Activated naive CD8-positive, alpha-beta T cell treated with anti-CD3 and anti-CD28 coated beads for 36 hours (primary cell): ENCODE data around the gene SLC24A5. TPM values are rescaled to one million over a fixed set of nuclear protein-coding genes. Genes with fewer than 3 reads are reported as not detected.

Experiments
- DNase-seq: peaks from one replicate; pipeline ENCODE4 v3.0.0; 2021
- H3K27ac Mint-ChIP-seq: one replicate; pipeline ENCODE4 v1.8.0; 2022; ENCODE audit warnings: mild to moderate bottlenecking, moderate library complexity, mixed read lengths
- H3K27me3 Mint-ChIP-seq: one replicate; pipeline ENCODE4 v1.8.0; 2022; ENCODE audit warnings: mild to moderate bottlenecking, mixed read lengths
- H3K36me3 Mint-ChIP-seq: one replicate; pipeline ENCODE4 v1.8.0; 2021; ENCODE audit warnings: mild to moderate bottlenecking, mixed read lengths
- H3K4me1 Mint-ChIP-seq: one replicate; pipeline ENCODE4 v1.8.0; 2021; ENCODE audit warnings: mixed read lengths
- H3K4me3 Mint-ChIP-seq: one replicate; pipeline ENCODE4 v1.8.0; 2022; ENCODE audit warnings: mild to moderate bottlenecking, moderate library complexity, mixed read lengths
- H3K9me3 Mint-ChIP-seq: one replicate; pipeline ENCODE4 v1.8.0; 2022; ENCODE audit warnings: mixed read lengths
- total RNA-seq, 2 experiments: library from RNA; stranded (reverse); gene quantifications; one replicate each; pipeline ENCODE4 v1.2.3, GENCODE V29; 2021

SLC24A5 gene
- total RNA-seq, 2 experiments from 2014 or later, result not detected

DNA sequence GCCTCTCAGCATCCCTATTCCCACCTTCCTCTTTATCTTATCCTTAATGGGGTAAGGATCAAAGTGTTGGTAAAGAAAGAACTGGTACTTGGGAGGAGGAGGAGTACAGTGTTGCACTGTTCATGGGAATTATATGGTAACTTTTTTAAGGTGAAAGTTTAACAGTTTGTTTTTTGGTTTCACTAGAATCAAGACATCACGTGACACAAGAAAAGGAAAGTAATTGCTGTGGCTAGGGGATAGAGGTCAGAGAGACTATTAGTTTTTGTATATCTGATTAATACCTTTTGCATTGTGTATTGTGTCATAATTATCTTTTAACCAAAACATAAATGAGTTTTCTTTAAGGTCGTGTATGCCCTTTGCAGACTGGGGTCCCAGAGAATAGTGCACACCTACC is 23.5 kb upstream of the SLC24A5 start:
- H3K4me3 Mint-ChIP-seq, result no peak overlapping the region
- H3K36me3 Mint-ChIP-seq, result no peaks in the 10 kb centered on the region
- H3K27me3 Mint-ChIP-seq, result peaks cover 18% of the 10 kb centered on the region

GRCh38 chr15:48101376-48101961 is 19.3 kb upstream of the SLC24A5 start:
- no peaks in the 10 kb centered on the region for H3K9me3 Mint-ChIP-seq

More for the DNA sequence above, 23.5 kb upstream of the SLC24A5 start:
- DNase-seq, result no peak
- Mint-ChIP-seq H3K9me3 (no peaks in the 10 kb centered on the region), H3K27ac (no peak overlapping the region), H3K4me1 (no peaks in the 10 kb centered on the region)

GRCh38 chr15:48102167-48102566 is 18.6 kb upstream of the SLC24A5 start:
- Mint-ChIP-seq H3K4me1 (no peaks in the 10 kb centered on the region), H3K27me3 (peaks cover 20% of the 10 kb centered on the region), H3K27ac (no peak overlapping the region), H3K9me3 (no peaks in the 10 kb centered on the region), H3K4me3 (no peak overlapping the region), H3K36me3 (no peaks in the 10 kb centered on the region)
- no peak for DNase-seq

More at GRCh38 chr15:48101376-48101961, 19.3 kb upstream of the SLC24A5 start:
- Mint-ChIP-seq H3K4me3 (no peak overlapping the region), H3K27ac (no peak overlapping the region), H3K36me3 (no peaks in the 10 kb centered on the region), H3K27me3 (peaks cover 15% of the 10 kb centered on the region), H3K4me1 (no peaks in the 10 kb centered on the region)
- DNase-seq, result no peak

- no peak for DNase-seq
- Mint-ChIP-seq H3K9me3 (no peaks in the 10 kb centered on the region), H3K4me3 (no peak overlapping the region), H3K4me1 (no peaks in the 10 kb centered on the region), H3K36me3 (no peaks in the 10 kb centered on the region), H3K27me3 (peaks cover 21% of the 10 kb centered on the region), H3K27ac (no peak overlapping the region)
These were observed 17.1 kb upstream of the SLC24A5 start for GRCh38 chr15:48103647-48104046.

DNA sequence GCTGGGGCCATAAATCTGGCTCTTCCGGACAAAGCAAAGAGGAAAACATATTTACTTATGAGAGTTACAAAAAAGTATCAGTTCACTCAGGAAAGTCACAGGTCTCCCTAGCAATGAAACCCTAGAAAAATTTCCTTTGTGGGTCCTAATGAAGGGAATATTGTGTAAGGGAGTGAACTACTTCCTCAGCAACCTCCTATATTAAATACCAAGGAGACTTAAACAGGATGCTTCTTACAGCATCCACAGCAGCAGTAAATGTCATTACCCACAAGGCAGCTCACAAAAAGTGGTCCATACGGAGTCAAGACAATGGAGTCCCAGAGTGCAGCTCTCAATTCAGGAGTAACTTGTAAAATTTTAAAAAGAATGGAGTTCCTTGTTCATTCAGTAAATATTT is 14.9 kb upstream of the SLC24A5 start:
- DNase-seq, result no peak
- Mint-ChIP-seq H3K9me3 (no peaks in the 10 kb centered on the region), H3K36me3 (no peaks in the 10 kb centered on the region), H3K27ac (no peak overlapping the region), H3K4me1 (no peaks in the 10 kb centered on the region), H3K4me3 (no peak overlapping the region), H3K27me3 (peaks cover 19% of the 10 kb centered on the region)

- Mint-ChIP-seq H3K4me1 (no peaks in the 10 kb centered on the region), H3K36me3 (no peaks in the 10 kb centered on the region), H3K27ac (no peak overlapping the region), H3K4me3 (no peak overlapping the region), H3K9me3 (no peaks in the 10 kb centered on the region), H3K27me3 (peaks cover 26% of the 10 kb centered on the region)
- no peak for DNase-seq
These were observed 11.6 kb upstream of the SLC24A5 start for GRCh38 chr15:48109212-48109611.

DNA sequence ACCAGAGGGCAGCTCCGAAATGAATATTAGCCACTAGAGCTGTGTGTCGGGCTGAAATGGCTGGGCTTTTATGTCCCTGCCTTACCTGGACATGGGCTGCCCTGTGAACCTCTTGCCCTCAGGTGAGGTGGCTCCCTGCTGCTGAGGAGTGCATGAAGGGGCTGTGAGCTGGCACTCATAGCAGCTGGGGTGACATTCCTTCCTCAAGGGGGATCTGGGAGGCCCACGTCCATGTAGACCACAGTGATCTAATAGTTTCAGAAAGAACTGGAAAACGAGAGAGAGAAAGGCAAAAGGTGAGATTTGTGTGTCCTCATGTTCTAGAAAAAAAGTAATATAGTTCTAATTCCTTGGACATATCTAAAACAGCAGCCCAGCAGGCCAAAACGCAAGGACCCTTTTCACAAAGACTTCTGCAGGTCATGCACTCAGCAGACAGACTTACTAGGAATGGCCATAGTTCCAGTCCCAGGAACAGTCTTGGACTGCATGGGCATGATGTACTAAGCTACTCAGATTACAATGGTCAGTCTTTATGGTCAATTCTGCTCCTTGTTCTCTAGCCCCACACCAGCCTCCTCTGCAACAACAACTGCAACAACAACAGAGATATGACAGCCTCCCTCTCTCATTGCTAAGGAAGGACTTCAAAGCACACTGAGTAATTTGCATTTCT is 10.8 kb upstream of the SLC24A5 start:
- H3K27me3 Mint-ChIP-seq, result peaks cover 29% of the 10 kb centered on the region
- DNase-seq, result no peak
- H3K36me3 Mint-ChIP-seq, result no peaks in the 10 kb centered on the region
- no peak overlapping the region for H3K4me3 Mint-ChIP-seq
- H3K4me1 Mint-ChIP-seq, result no peaks in the 10 kb centered on the region
- no peak overlapping the region for H3K27ac Mint-ChIP-seq
- H3K9me3 Mint-ChIP-seq, result no peaks in the 10 kb centered on the region

- DNase-seq, result no peak
- H3K27me3 Mint-ChIP-seq, result peaks cover 24% of the 10 kb centered on the region
- no peaks in the 10 kb centered on the region for H3K4me1 Mint-ChIP-seq
These were observed 8.5 kb upstream of the SLC24A5 start for GRCh38 chr15:48112242-48112641.

DNA sequence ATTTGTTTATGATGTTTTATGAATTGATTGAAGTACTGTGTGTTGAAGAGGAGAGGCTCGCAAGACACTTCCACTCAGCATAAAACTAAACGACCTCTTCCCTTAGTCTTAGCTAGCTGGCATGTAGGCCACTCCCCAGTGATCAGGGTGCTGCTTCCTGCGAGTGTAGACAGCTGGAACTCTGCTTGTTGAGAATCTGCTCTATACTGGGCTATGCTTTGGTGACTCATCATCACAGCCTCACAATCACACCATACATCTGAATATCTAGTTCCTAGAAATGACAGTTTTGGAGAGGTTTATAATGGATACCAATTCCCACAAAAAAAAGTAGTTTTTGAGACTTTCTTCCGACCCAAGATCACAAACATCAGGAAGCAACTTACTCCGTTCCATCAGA is 1.5 kb upstream of the SLC24A5 start:
- no peaks in the 10 kb centered on the region for H3K9me3 Mint-ChIP-seq
- no peaks in the 10 kb centered on the region for H3K36me3 Mint-ChIP-seq
- H3K4me1 Mint-ChIP-seq, result no peaks in the 10 kb centered on the region
- no peak for DNase-seq
- peaks cover 16% of the 10 kb centered on the region for H3K27me3 Mint-ChIP-seq
- H3K4me3 Mint-ChIP-seq, result no peak overlapping the region
- H3K27ac Mint-ChIP-seq, result no peak overlapping the region

More at GRCh38 chr15:48112242-48112641, 8.5 kb upstream of the SLC24A5 start:
- no peak overlapping the region for H3K4me3 Mint-ChIP-seq
- no peaks in the 10 kb centered on the region for H3K9me3 Mint-ChIP-seq
- H3K36me3 Mint-ChIP-seq, result no peaks in the 10 kb centered on the region
- H3K27ac Mint-ChIP-seq, result no peak overlapping the region

DNA sequence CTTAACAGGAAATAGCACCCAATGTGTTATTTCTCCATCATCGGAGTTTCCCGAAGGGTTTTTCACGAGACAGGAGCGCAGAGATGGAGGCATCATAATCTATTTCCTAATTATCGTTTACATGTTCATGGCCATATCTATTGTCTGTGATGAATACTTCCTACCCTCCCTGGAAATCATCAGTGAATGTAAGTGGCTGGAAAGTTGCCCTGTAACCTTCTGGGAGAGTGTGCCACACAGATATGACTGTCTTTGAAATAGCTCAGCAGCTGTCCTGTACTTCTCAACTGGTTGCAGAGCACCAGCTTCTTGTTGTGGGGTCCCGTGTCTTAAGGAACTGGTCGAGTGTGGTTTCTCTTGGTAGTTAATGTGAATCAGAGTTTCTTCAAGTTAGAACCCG is 1.1 kb downstream of the SLC24A5 start:
- H3K4me3 Mint-ChIP-seq, result no peak overlapping the region
- no peaks in the 10 kb centered on the region for H3K36me3 Mint-ChIP-seq
- H3K9me3 Mint-ChIP-seq, result no peaks in the 10 kb centered on the region
- no peaks in the 10 kb centered on the region for H3K4me1 Mint-ChIP-seq
- H3K27me3 Mint-ChIP-seq, result peaks cover 9% of the 10 kb centered on the region
- H3K27ac Mint-ChIP-seq, result no peak overlapping the region
- DNase-seq, result no peak

- Mint-ChIP-seq H3K9me3 (no peaks in the 10 kb centered on the region), H3K4me3 (no peak overlapping the region), H3K4me1 (no peaks in the 10 kb centered on the region), H3K36me3 (no peaks in the 10 kb centered on the region), H3K27me3 (peaks cover 8% of the 10 kb centered on the region), H3K27ac (no peak overlapping the region)
- no peak for DNase-seq
These were observed 6.0 kb downstream of the SLC24A5 start for GRCh38 chr15:48126667-48127355.

- Mint-ChIP-seq H3K36me3 (peaks cover 1% of the 10 kb centered on the region), H3K9me3 (no peaks in the 10 kb centered on the region), H3K27ac (no peak overlapping the region), H3K4me3 (no peak overlapping the region), H3K27me3 (peaks cover 8% of the 10 kb centered on the region), H3K4me1 (no peaks in the 10 kb centered on the region)
- DNase-seq, result no peak
These were observed 10.5 kb downstream of the SLC24A5 start for GRCh38 chr15:48131324-48131723.

DNA sequence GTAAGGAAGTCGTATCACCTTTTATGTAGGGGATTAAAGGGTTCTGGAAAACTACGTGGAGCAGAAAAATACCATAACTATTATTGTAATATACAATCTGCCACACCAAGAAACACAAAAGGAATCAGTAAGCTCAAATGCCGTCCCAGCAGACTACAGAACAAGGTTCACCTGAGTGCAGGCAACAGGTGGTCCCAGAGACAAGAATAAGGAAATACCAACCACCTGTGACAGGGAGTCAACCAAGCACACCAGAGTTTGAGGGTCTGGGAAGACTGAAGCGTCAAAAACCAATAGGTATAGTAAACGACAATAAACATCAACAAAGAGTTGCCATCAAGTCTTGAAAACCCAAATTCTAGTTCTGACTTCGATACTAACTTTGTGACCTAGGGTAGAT is 12.1 kb downstream of the SLC24A5 start:
- no peaks in the 10 kb centered on the region for H3K4me1 Mint-ChIP-seq
- H3K9me3 Mint-ChIP-seq, result no peaks in the 10 kb centered on the region
- H3K27ac Mint-ChIP-seq, result no peak overlapping the region
- peaks cover 1% of the 10 kb centered on the region for H3K36me3 Mint-ChIP-seq
- H3K4me3 Mint-ChIP-seq, result no peak overlapping the region
- peaks cover 8% of the 10 kb centered on the region for H3K27me3 Mint-ChIP-seq
- DNase-seq, result no peak

GRCh38 chr15:48143856-48144255 is 23.1 kb downstream of the SLC24A5 start:
- H3K27me3 Mint-ChIP-seq, result no peaks in the 10 kb centered on the region
- H3K4me1 Mint-ChIP-seq, result peaks cover 2% of the 10 kb centered on the region
- H3K36me3 Mint-ChIP-seq, result peaks cover 13% of the 10 kb centered on the region
- H3K4me3 Mint-ChIP-seq, result no peak overlapping the region
- no peak for DNase-seq
- H3K27ac Mint-ChIP-seq, result no peak overlapping the region
- H3K9me3 Mint-ChIP-seq, result no peaks in the 10 kb centered on the region

GRCh38 chr15:48144889-48145288 is 24.1 kb downstream of the SLC24A5 start:
- H3K27ac Mint-ChIP-seq, result no peak overlapping the region
- no peaks in the 10 kb centered on the region for H3K9me3 Mint-ChIP-seq
- no peak for DNase-seq
- H3K4me3 Mint-ChIP-seq, result no peak overlapping the region
- H3K36me3 Mint-ChIP-seq, result peaks cover 20% of the 10 kb centered on the region
- peaks cover 2% of the 10 kb centered on the region for H3K4me1 Mint-ChIP-seq
- H3K27me3 Mint-ChIP-seq, result no peaks in the 10 kb centered on the region

- Mint-ChIP-seq H3K4me3 (no peak overlapping the region), H3K9me3 (no peaks in the 10 kb centered on the region), H3K4me1 (peaks cover 2% of the 10 kb centered on the region), H3K27me3 (no peaks in the 10 kb centered on the region), H3K27ac (no peak overlapping the region), H3K36me3 (peaks cover 22% of the 10 kb centered on the region)
- DNase-seq, result no peak
These were observed 25.1 kb downstream of the SLC24A5 start for GRCh38 chr15:48145923-48146322.
